Stimulated activated CD4-positive, alpha-beta T cell treated with anti-CD3 and anti-CD28 coated beads, Interleukin-2, amount 100 ng/mL, for 48 hours (primary cell): ENCODE data around the gene ZBTB24.

Experiments used
- DNase-seq, 2 donors: peaks; one replicate each; pipeline ENCODE4 v3.0.0-alpha.2; 2020

ZBTB24 gene

GRCh38 chr6:109498052-109498451, 15.0 kb upstream of the ZBTB24 start:
- no peak for DNase-seq

- no peak for DNase-seq
Observed at GRCh38 chr6:109496036-109496772, 13.2 kb upstream of the ZBTB24 start.

- DNase-seq = no peak
Observed at GRCh38 chr6:109493865-109494264, 10.8 kb upstream of the ZBTB24 start.

- DNase-seq = no peak
Observed at GRCh38 chr6:109491207-109491938, 8.4 kb upstream of the ZBTB24 start.

- no peak for DNase-seq
Observed at GRCh38 chr6:109490713-109491112, 7.7 kb upstream of the ZBTB24 start.

- DNase-seq = no peak
Observed at GRCh38 chr6:109488001-109488400, 5.0 kb upstream of the ZBTB24 start.

- DNase-seq = no peak
Observed at GRCh38 chr6:109486068-109486467, 3.0 kb upstream of the ZBTB24 start.

GRCh38 chr6:109485266-109485935, 2.4 kb upstream of the ZBTB24 start:
- no peak for DNase-seq

GRCh38 chr6:109484122-109484521, 1.1 kb upstream of the ZBTB24 start:
- DNase-seq = no peak

GRCh38 chr6:109483735-109484057, 677 bp upstream of the ZBTB24 start:
- no peak for DNase-seq

- no peak for DNase-seq
Observed at GRCh38 chr6:109480993-109481480, 2.0 kb downstream of the ZBTB24 start.

GRCh38 chr6:109478841-109479624, 4.0 kb downstream of the ZBTB24 start:
- no peak for DNase-seq

- no peak for DNase-seq
Observed at GRCh38 chr6:109478222-109478805, 4.7 kb downstream of the ZBTB24 start.

GRCh38 chr6:109477725-109478124, 5.3 kb downstream of the ZBTB24 start:
- DNase-seq = no peak

- DNase-seq = no peak
Observed at GRCh38 chr6:109477184-109477583, 5.8 kb downstream of the ZBTB24 start.

- no peak for DNase-seq
Observed at GRCh38 chr6:109475625-109476024, 7.4 kb downstream of the ZBTB24 start.

GRCh38 chr6:109474995-109475394, 8.0 kb downstream of the ZBTB24 start:
- DNase-seq = no peak

GRCh38 chr6:109473120-109473519, 9.9 kb downstream of the ZBTB24 start:
- DNase-seq = no peak

- no peak for DNase-seq
Observed at GRCh38 chr6:109472132-109472995, 10.7 kb downstream of the ZBTB24 start.

GRCh38 chr6:109471105-109471810, 11.8 kb downstream of the ZBTB24 start:
- DNase-seq = no peak

GRCh38 chr6:109469591-109470189, 13.3 kb downstream of the ZBTB24 start:
- no peak for DNase-seq
